ENCODE data around the gene WNT2.

DNA sequence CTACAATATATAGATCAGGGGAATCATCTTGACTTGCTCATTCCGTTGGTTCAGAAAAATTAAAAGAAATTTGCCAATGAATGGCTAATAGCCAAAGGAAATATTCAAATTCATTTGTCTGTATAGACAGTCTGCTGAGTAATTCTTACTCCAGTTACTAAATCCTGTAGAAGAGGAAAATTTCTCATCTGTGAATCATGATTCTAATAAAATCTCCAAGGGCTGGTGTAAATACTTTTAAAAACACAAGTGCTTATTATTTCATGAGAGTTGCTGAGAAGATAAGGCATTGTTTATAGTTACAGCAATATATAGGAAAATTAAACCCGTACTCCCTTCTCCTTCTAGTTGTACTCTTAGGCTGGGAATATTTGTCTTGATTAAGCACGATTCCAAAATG, 53.0 kb downstream of the WNT2 start:
- TF ChIP-seq CTCF (IDR thresholded peaks at IDR 0.05) (no peak), POLR2A (IDR thresholded peaks at IDR 0.05) (no peak)
